ENCODE measurements around the gene AP4B1.

GRCh38 chr1:113846391-113847035 is 58.1 kb downstream of the AP4B1 start:
- TF ChIP-seq CTCF (IDR thresholded peaks at IDR 0.05) = no peak
- no peak for TF ChIP-seq SMC3 (IDR thresholded peaks at IDR 0.05)
- TF ChIP-seq PHF8 (IDR thresholded peaks at IDR 0.05; ENCODE audit: borderline replicate concordance, low read depth) = no peak
- no peak for TF ChIP-seq POLR2A (IDR thresholded peaks at IDR 0.05; ENCODE audit: low read length)
- TF ChIP-seq REST (IDR thresholded peaks at IDR 0.05) = no peak
- TF ChIP-seq RFX5 (IDR thresholded peaks at IDR 0.05) = no peak
- TF ChIP-seq CBX8 (IDR thresholded peaks at IDR 0.05) = no peak
- TF ChIP-seq RNF2 (IDR thresholded peaks at IDR 0.05; ENCODE audit: borderline replicate concordance, low read depth) = no peak
- no peak for TF ChIP-seq MAFK (IDR thresholded peaks at IDR 0.05; ENCODE audit: partially characterized antibody)
- TF ChIP-seq RAD21 (conservative IDR thresholded peaks at IDR 0.05 in 1 of 2, IDR thresholded peaks at IDR 0.05 in 1 of 2) = no peak
- TF ChIP-seq MAX (IDR thresholded peaks at IDR 0.05) = no peak

Data from A549 (cell line).